AG09319 (cell line): ENCODE measurements around the gene RPUSD4.

Experiments
- DNase-seq: peaks from one replicate; pipeline ENCODE4 v3.0.0-alpha.2; 2010; ENCODE audit warnings: low read depth; ENCODE audit errors: extremely low read depth
- CTCF ChIP-seq: IDR thresholded peaks from 2 replicates; pipeline ENCODE4 v1.5.1; 2011; ENCODE audit warnings: low read depth, mild to moderate bottlenecking, inconsistent platforms, low read length, moderate library complexity

Gene RPUSD4

GRCh38 chr11:126161023-126161391 is 50.4 kb downstream of the RPUSD4 start:
- no peak for DNase-seq
- no peak for TF ChIP-seq CTCF

DNA sequence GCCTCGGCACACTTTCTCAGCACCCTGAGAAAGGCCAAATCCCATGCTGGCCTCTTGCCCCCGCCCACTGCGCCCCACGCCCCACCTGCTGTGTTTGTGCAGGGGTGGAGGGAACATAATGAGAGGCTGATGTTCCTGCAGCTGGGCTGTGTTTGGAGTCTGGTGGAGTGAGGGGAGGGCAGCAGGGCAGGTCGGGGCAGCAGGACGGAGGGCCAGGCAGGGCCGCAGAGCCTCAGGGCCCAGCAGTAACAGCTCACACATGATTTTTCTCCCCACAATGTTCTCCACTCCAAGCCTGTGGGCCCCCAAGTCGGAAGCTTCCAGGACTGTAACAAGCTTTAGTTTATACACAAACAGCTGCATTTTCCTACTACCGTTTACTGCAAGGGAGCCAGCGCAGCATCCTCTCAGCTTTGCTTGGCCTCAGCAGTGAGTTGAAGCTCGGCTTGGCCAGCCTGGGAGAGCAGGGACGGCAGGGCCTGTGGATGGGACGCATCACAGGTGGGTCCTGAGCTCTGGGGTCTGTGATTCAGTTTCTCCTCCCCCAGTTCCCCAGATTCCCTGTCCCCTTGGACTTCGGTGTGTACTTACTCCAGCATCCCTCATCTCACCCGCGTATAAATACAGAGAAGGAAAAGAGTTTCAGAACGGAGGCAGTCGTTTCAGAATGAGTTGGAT is 51.0 kb downstream of the RPUSD4 start:
- TF ChIP-seq CTCF: no peak
- DNase-seq: no peak

GRCh38 chr11:126159719-126160344 is 51.6 kb downstream of the RPUSD4 start:
- no peak for DNase-seq
- no peak for TF ChIP-seq CTCF

DNA sequence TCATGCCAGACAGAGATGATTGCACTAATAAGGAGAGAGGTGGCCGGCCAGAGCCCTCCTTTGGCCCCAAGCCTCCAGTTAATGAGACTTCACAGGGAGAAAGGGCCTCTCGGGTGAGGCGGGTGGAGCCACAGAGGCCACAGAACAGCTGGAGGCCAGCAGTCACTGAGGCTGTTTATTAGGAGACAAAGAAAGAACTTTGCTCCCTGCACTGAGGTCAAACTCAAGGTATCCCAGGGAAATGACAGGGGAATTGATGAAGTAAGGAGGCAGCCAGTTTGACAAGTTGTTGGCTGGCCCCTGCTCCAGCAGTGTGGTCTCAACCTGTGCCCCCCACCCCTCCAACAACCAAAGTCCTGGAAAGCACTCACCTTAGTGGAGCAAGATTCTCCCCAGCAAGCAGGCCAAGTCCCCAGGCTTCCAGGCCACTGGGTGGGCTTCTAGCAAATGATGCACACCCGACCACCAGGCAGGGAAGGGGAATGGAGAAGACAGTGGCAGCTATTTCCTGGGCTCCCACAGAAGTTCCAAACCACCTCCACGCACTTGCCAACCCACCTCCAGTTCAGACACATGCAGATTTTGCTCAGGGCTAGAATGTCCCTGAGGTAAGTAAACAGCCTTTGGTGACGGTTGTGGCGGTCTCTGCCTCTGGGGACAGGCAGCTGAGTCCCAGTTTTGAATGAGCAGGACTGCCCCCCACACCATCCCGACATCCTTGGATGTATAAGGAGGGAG is 53.2 kb downstream of the RPUSD4 start:
- DNase-seq: no peak
- TF ChIP-seq CTCF: no peak

DNA sequence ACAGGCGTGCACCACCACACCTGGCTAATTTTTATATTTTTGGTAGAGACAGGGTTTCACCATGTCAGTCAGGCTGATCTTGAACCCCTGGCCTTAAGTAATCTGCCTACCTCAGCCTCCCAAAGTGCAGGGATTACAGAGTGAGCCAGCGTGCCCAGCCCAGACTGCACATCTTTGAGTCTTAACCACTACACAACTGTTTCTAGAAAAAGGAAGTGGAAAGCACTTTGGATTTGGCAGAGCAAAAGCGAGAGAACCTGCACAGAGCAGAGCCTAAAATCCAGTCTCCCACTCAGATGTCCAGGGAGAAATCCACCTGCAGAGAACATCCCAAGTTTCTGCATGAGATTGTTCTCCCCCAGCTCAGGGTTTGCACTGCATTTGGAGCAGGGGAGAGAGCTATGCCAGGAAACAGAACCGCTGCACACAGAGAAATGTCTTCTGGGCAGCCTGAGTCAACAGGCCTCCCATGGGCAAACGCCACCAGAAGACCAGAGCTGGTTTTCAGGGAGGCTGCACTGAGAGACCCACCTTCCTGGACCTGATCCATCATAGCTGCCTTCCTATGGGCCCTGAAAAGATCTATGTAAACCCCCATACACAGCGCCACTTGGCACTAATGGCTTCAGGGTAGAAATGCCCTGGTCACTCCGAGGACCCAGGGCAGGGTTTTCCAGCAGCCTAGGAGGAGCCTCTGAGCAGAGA is 54.0 kb downstream of the RPUSD4 start:
- no peak for TF ChIP-seq CTCF
- DNase-seq: no peak

DNA sequence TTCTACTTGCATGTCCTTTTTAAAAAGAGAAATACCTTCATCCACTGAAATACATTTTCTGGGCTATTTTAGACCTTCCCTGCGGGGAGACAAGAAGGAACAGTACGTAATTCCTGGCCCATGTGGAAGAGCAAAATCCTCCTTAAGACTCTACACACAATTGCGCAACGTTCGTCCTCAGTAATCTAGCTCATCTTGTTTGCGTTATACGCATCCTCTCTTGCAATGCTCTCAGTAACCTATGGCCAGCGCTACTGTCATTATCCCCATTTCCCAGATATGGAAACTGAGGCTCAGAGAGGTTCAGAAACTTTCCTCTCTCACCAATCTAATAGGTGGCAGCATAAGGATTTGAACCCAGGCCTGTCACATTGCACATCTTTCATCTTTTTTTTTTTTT is 54.6 kb downstream of the RPUSD4 start:
- no peak for TF ChIP-seq CTCF
- DNase-seq: no peak
